Stimulated activated CD4-positive, alpha-beta T cell treated with anti-CD3 and anti-CD28 coated beads, Interleukin-2, amount 100 ng/mL, for 48 hours (primary cell): ENCODE measurements around the gene ADTRP.
"Not testable (repeated sequence)": the region's sequence is repeated elsewhere in the genome, so short reads cannot be mapped to it uniquely, and the experiment has no call there.

Experiments used
- DNase-seq, 2 donors: peaks; one replicate each; pipeline ENCODE4 v3.0.0-alpha.2; 2020

The ADTRP gene

GRCh38 chr6:11802886-11803590 is 24.4 kb upstream of the ADTRP start:
- DNase-seq, result no peak

GRCh38 chr6:11800531-11800930 is 21.9 kb upstream of the ADTRP start:
- DNase-seq, result not testable (repeated sequence)

- no peak for DNase-seq
Observed at GRCh38 chr6:11798538-11798937, 19.9 kb upstream of the ADTRP start.

GRCh38 chr6:11798096-11798495 is 19.5 kb upstream of the ADTRP start:
- DNase-seq, result no peak

GRCh38 chr6:11796829-11797228 is 18.2 kb upstream of the ADTRP start:
- no peak for DNase-seq

GRCh38 chr6:11795403-11795802 is 16.8 kb upstream of the ADTRP start:
- no peak for DNase-seq

- no peak for DNase-seq
Observed at GRCh38 chr6:11793277-11793676, 14.7 kb upstream of the ADTRP start.

- peak in 1 of 2 donors; percentile 16 for DNase-seq
Observed at GRCh38 chr6:11791354-11792107, 12.9 kb upstream of the ADTRP start.

GRCh38 chr6:11789744-11790143 is 11.1 kb upstream of the ADTRP start:
- no peak for DNase-seq

- DNase-seq, result no peak
Observed at GRCh38 chr6:11788043-11788442, 9.4 kb upstream of the ADTRP start.

- DNase-seq, result peak in 1 of 2 donors; percentile 21
Observed at GRCh38 chr6:11785774-11786579, 7.4 kb upstream of the ADTRP start.

- no peak for DNase-seq
Observed at GRCh38 chr6:11785415-11785773, 6.8 kb upstream of the ADTRP start.

- DNase-seq, result no peak
Observed at GRCh38 chr6:11784341-11784740, 5.7 kb upstream of the ADTRP start.

- DNase-seq, result no peak
Observed at GRCh38 chr6:11783524-11784064, 5.0 kb upstream of the ADTRP start.

GRCh38 chr6:11782524-11782923 is 3.9 kb upstream of the ADTRP start:
- no peak for DNase-seq

GRCh38 chr6:11780097-11780428 is 1.5 kb upstream of the ADTRP start:
- no peak for DNase-seq

GRCh38 chr6:11779329-11780096 is 910 bp upstream of the ADTRP start:
- no peak for DNase-seq

GRCh38 chr6:11778036-11778435 is 567 bp downstream of the ADTRP start:
- no peak for DNase-seq

- DNase-seq, result no peak
Observed at GRCh38 chr6:11775791-11776409, 2.7 kb downstream of the ADTRP start.

GRCh38 chr6:11774426-11774825 is 4.2 kb downstream of the ADTRP start:
- no peak for DNase-seq

- DNase-seq, result no peak
Observed at GRCh38 chr6:11773581-11773980, 5.0 kb downstream of the ADTRP start.

GRCh38 chr6:11773013-11773412 is 5.6 kb downstream of the ADTRP start:
- no peak for DNase-seq
